ENCODE data around the gene OVOL1. TPM values are rescaled to one million over a fixed set of nuclear protein-coding genes. Genes with fewer than 3 reads are reported as not detected.
A peak's percentile ranks its signal among the peaks of the same experiment; 100 is the strongest.

The OVOL1 gene
- total and polyA plus RNA-seq, 4 experiments from 2014 or later, result not detected

DNA sequence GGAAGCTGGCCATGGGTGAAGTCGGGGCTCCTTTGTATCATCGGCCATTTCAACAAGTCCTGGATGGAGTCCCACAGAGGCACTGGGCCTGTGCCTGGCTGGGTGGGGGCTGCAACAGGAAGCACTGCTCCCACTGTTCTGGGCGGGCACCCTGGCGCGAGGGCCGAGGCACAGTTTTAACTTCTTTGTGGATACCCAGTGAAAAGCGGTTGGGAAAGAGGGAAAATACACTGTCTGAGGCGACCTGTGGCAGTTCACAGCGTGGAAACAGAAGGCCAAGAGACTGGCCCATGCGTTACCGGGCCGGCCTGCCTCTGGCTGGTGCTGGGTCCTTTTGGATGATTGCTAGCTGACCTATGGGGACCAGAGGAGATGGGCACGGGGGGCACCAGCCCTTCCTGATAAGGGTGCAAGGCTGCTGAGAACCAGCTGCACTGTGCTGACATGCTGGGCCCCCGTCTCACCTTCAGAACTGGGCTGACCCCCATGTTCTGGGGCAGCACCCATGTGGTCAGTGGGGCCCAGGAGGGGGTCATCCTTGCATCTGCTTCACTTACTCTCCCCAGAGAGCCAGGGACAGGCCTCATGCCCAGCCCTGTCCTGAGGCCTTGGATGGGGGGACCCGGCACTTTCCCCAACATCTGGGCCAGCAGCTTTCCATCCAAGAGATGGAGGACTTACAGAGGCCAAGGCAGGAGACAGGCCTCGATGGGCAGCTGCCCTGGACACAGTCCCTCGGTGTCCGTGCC is 4.2 kb downstream of the OVOL1 start:
- ChIA-PET CTCF (ENCODE audit: partially characterized antibody) (interaction anchor here (0.8 to 4.0 kb wide), 2 partner anchors 11 to 26 kb away, joined by 4 to 20 read pairs; partner anchors contain the start of gene AP5B1), POLR2A (ENCODE audit: partially characterized antibody) (interaction anchor here (2.3 kb wide), 1 partner anchor 11 kb away, joined by 14 read pairs; the partner anchor contains the start of gene AP5B1)
- H3K27ac ChIP-seq (ENCODE audit: low read depth, low read length), result no peak overlapping the region
- H3K9me3 ChIP-seq (ENCODE audit: control insufficient read depth in 1 of 2, low read length in 2 of 2), result no peaks in the 10 kb centered on the region
- no peak overlapping the region for H3K4me3 ChIP-seq (ENCODE audit: low read length in 2 of 2)
- H3K4me3 Mint-ChIP-seq, result peak overlapping the region in 1 of 8 donors; percentile 16
- H3K9me3 Mint-ChIP-seq, result no peaks in the 10 kb centered on the region
- intact Hi-C loops (cut with micrococcal nuclease), result no loop called here
- H3K27me3 Mint-ChIP-seq, result peaks cover 16 to 18% of the 10 kb centered on the region in 2 donors
- H3K27ac Mint-ChIP-seq, result no peak overlapping the region
- no peak for DNase-seq
- no peaks in the 10 kb centered on the region for H3K36me3 Mint-ChIP-seq
- peaks cover 29% of the 10 kb centered on the region for H3K4me1 ChIP-seq (ENCODE audit: insufficient read depth, low read length)
- peaks cover 20% of the 10 kb centered on the region for H3K27me3 ChIP-seq (ENCODE audit: insufficient read depth, low read length)
- peaks cover 4 to 36% (median 17%) of the 10 kb centered on the region in 4 donors for H3K4me1 Mint-ChIP-seq
- H3K36me3 ChIP-seq (ENCODE audit: insufficient read depth, low read length), result no peaks in the 10 kb centered on the region

DNA sequence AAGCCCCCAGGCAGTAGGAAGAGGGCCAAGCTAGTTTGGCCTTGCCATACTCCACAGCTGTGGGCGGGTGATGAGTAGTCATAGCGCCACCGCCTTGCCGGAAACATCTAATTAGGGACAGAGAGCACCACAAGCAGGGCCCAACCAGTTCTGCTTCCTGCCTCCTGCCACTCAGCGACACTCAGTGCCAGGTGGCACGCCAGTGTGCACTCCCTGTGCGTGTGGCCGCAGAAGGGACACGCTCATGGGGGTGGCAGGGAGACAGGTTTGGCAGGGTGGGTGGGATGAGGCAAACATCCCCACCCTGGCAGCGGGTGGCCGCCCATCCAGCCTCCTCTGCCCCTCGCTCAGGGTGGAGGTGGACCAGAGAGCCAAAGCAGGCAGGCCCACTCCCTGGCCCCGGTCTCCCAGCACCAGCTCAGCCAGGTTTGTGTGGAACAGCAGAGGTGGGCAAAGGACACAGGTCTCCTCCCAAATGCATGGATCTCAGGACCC is 4.9 kb downstream of the OVOL1 start:
- Mint-ChIP-seq H3K4me1 (peaks cover 4 to 35% (median 17%) of the 10 kb centered on the region in 4 donors), H3K27me3 (peaks cover 16 to 18% of the 10 kb centered on the region in 2 donors), H3K9me3 (no peaks in the 10 kb centered on the region), H3K4me3 (peak overlapping the region in 1 of 8 donors; percentile 16), H3K36me3 (no peaks in the 10 kb centered on the region), H3K27ac (peak overlapping the region in 1 of 7 donors; percentile 48)
- Histone ChIP-seq H3K36me3 (ENCODE audit: insufficient read depth, low read length) (no peaks in the 10 kb centered on the region), H3K4me1 (ENCODE audit: insufficient read depth, low read length) (peaks cover 25% of the 10 kb centered on the region), H3K4me3 (ENCODE audit: low read length in 2 of 2) (no peak overlapping the region), H3K27me3 (ENCODE audit: insufficient read depth, low read length) (peaks cover 20% of the 10 kb centered on the region), H3K27ac (ENCODE audit: low read depth, low read length) (no peak overlapping the region), H3K9me3 (ENCODE audit: control insufficient read depth in 1 of 2, low read length in 2 of 2) (no peaks in the 10 kb centered on the region)
- POLR2A ChIA-PET (ENCODE audit: partially characterized antibody), result interaction anchor here (2.3 kb wide), 1 partner anchor 11 kb away, joined by 14 read pairs; the partner anchor contains the start of gene AP5B1
- CTCF ChIA-PET (ENCODE audit: partially characterized antibody), result interaction anchor here (1.6 to 4.0 kb wide), 2 partner anchors 12 to 26 kb away, joined by 5 to 20 read pairs; partner anchors contain the start of gene AP5B1
- peak in 4 of 5 donors; percentile 34 to 64 (median 42) for DNase-seq
- intact Hi-C loops (cut with micrococcal nuclease), result no loop called here

DNA sequence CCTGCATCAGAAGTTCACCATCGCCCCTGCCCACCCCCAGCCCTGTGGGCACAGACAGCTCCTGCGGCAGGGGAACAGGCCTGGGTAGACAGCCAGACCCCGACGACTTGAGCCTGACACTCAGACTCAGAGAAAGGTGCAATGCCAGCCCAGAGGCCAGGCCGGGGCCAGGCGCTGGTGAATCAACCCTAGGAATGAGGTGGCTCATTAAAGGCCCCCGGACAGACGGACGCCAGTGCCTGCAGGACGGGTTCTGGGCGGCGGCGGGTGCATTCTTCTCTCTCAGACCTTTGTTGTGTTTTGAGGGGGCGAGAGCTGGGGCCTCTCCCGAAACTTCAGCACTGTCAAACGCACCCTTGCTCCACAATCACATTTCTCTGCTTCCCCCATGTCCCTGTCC is 5.6 kb downstream of the OVOL1 start:
- no peaks in the 10 kb centered on the region for H3K9me3 Mint-ChIP-seq
- Histone ChIP-seq H3K27ac (ENCODE audit: low read depth, low read length) (no peak overlapping the region), H3K27me3 (ENCODE audit: insufficient read depth, low read length) (peaks cover 20% of the 10 kb centered on the region), H3K9me3 (ENCODE audit: control insufficient read depth in 1 of 2, low read length in 2 of 2) (no peaks in the 10 kb centered on the region), H3K4me3 (ENCODE audit: low read length in 2 of 2) (no peak overlapping the region), H3K36me3 (ENCODE audit: insufficient read depth, low read length) (no peaks in the 10 kb centered on the region), H3K4me1 (ENCODE audit: insufficient read depth, low read length) (peaks cover 25% of the 10 kb centered on the region)
- H3K36me3 Mint-ChIP-seq, result no peaks in the 10 kb centered on the region
- DNase-seq, result no peak
- ChIA-PET POLR2A (ENCODE audit: partially characterized antibody) (no interaction called here), CTCF (ENCODE audit: partially characterized antibody) (interaction anchor here (1.6 to 4.0 kb wide), 2 partner anchors 12 to 25 kb away, joined by 5 to 20 read pairs; partner anchors contain the start of gene AP5B1)
- intact Hi-C loops (cut with micrococcal nuclease), result no loop called here
- peak overlapping the region in 2 of 7 donors; percentile 23 to 48 for H3K27ac Mint-ChIP-seq
- H3K27me3 Mint-ChIP-seq, result peaks cover 14 to 16% of the 10 kb centered on the region in 2 donors
- H3K4me3 Mint-ChIP-seq, result no peak overlapping the region
- peaks cover 3 to 32% (median 14%) of the 10 kb centered on the region in 4 donors for H3K4me1 Mint-ChIP-seq

DNA sequence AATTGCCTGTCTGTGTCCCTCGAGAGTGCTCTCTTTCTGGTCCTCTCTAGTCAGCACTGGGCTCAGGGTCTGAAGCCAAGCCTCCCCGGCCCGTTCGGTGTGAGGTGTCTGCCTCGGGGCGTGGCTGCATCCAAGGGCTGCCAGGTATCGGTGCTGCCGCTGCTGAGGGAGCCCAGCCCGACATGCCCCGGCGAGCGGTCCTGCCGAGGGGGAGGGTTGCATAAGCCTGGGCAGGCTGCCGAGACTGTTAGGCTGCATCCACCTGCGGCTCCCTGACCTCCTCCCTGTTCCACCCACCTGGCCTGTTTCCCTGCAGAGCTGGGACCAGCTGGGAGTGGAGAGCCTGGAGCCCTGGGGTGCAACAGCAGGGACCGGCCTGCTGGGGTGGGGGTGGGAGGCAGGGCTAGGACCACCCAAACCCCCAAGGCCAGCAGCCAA is 6.3 kb downstream of the OVOL1 start:
- H3K27ac ChIP-seq (ENCODE audit: low read depth, low read length), result no peak overlapping the region
- ChIA-PET POLR2A (ENCODE audit: partially characterized antibody) (no interaction called here), CTCF (ENCODE audit: partially characterized antibody) (interaction anchor here (1.6 to 4.0 kb wide), 2 partner anchors 13 to 24 kb away, joined by 5 to 20 read pairs; partner anchors contain the start of gene AP5B1)

DNA sequence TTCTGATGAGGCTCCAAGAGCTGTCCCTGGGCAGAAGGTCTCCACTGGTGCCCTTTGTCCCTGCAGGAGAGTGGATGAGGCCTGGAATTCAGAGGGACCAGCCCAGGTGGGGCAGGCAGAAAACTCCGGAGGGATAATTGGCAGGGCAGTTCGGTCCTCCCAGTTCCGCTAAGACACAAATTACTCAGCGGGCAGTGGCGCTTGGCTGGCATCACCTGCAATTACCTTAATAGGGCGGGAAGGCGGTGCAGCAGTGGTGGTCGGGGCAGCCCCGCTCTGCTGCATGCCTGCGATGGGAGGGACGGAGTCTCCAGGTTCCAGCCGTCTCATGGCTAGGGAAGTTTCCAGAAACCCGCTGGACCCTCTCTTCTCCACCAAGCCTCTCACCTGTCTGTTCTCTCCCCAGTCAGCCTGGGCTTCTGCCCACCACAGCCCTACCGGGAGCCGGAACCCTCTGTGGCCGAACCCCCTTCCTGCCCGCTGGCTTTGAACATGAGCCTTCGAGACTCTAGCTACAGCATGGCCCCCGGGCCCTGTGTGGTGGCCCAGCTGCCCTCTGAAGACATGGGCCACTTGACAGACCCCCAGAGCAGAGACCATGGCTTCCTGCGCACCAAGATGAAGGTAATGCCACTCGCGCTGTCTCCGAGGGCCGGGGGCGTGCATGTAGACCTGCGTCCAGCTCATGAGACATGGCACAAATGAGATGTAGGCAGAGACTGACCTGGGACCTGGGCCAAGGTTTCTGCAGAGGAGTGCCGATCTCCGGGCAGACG is 7.0 kb downstream of the OVOL1 start:
- DNase-seq, result no peak
- intact Hi-C loops (cut with micrococcal nuclease), result no loop called here
- Mint-ChIP-seq H3K27ac (peak overlapping the region in 1 of 7 donors; percentile 41), H3K4me1 (peaks cover 0 to 21% (median 7%) of the 10 kb centered on the region in 4 donors), H3K9me3 (no peaks in the 10 kb centered on the region), H3K4me3 (no peak overlapping the region), H3K36me3 (no peaks in the 10 kb centered on the region), H3K27me3 (peaks cover 13 to 14% of the 10 kb centered on the region in 2 donors)
- Histone ChIP-seq H3K4me3 (ENCODE audit: low read length in 2 of 2) (no peak overlapping the region), H3K27me3 (ENCODE audit: insufficient read depth, low read length) (peaks cover 7% of the 10 kb centered on the region), H3K36me3 (ENCODE audit: insufficient read depth, low read length) (no peaks in the 10 kb centered on the region), H3K9me3 (ENCODE audit: control insufficient read depth in 1 of 2, low read length in 2 of 2) (no peaks in the 10 kb centered on the region), H3K4me1 (ENCODE audit: insufficient read depth, low read length) (peaks cover 13% of the 10 kb centered on the region), H3K27ac (ENCODE audit: low read depth, low read length) (no peak overlapping the region)
- ChIA-PET CTCF (ENCODE audit: partially characterized antibody) (interaction anchor here (4.0 kb wide), 1 partner anchor 14 kb away, joined by 20 read pairs; the partner anchor contains the start of gene AP5B1), POLR2A (ENCODE audit: partially characterized antibody) (no interaction called here)

More for the DNA sequence above, 6.3 kb downstream of the OVOL1 start:
- DNase-seq, result no peak
- no peak overlapping the region for H3K4me3 Mint-ChIP-seq
- Histone ChIP-seq H3K36me3 (ENCODE audit: insufficient read depth, low read length) (no peaks in the 10 kb centered on the region), H3K27me3 (ENCODE audit: insufficient read depth, low read length) (peaks cover 14% of the 10 kb centered on the region), H3K9me3 (ENCODE audit: control insufficient read depth in 1 of 2, low read length in 2 of 2) (no peaks in the 10 kb centered on the region), H3K4me3 (ENCODE audit: low read length in 2 of 2) (no peak overlapping the region), H3K4me1 (ENCODE audit: insufficient read depth, low read length) (peaks cover 19% of the 10 kb centered on the region)
- no peaks in the 10 kb centered on the region for H3K36me3 Mint-ChIP-seq
- no peaks in the 10 kb centered on the region for H3K9me3 Mint-ChIP-seq
- H3K27ac Mint-ChIP-seq, result no peak overlapping the region
- intact Hi-C loops (cut with micrococcal nuclease), result no loop called here
- peaks cover under 1 to 28% (median 10%) of the 10 kb centered on the region in 4 donors for H3K4me1 Mint-ChIP-seq
- H3K27me3 Mint-ChIP-seq, result peaks cover 12 to 13% of the 10 kb centered on the region in 2 donors

DNA sequence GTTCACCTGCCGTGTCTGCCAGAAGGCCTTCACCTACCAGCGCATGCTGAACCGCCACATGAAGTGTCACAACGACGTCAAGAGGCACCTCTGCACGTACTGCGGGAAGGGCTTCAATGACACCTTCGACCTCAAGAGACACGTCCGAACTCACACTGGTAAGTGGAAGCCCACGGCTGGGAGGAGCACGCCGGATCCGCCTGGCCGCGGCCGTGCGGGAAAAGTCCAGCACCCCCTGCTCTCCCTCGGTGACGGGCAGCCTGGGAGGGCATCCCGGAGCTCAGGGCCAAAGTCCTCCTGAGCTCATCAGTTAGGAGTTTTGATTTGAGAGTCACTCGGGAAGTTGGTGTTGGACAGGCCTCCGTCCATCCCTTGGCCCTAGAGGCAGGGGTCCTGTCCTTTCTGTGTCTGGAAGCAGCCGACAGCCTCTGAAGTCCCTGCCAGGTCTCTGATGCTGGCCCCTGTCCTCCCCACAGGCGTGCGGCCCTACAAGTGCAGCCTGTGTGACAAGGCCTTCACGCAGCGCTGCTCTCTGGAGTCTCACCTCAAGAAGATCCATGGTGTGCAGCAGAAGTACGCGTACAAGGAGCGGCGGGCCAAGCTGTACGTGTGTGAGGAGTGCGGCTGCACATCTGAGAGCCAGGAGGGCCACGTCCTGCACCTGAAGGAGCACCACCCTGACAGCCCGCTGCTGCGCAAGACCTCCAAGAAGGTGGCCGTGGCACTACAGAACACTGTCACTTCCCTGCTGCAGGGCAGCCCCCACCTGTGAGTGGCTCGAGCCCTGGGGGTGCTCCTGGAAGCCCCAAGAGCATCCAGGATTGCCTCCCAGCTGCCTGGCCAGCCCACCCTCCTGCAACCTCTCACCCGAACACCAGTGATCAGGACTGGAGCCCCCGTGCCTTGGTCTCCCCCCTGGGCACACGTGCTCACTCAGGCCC is 8.0 kb downstream of the OVOL1 start:
- Mint-ChIP-seq H3K27ac (no peak overlapping the region), H3K9me3 (peaks cover 0 to 1% (median 0%) of the 10 kb centered on the region in 8 donors), H3K4me1 (peaks cover 0 to 17% (median 7%) of the 10 kb centered on the region in 4 donors), H3K4me3 (no peak overlapping the region), H3K27me3 (peaks cover 13% of the 10 kb centered on the region in 2 donors), H3K36me3 (no peaks in the 10 kb centered on the region)
- POLR2A ChIA-PET (ENCODE audit: partially characterized antibody), result no interaction called here
- Histone ChIP-seq H3K4me3 (ENCODE audit: low read length in 2 of 2) (no peak overlapping the region), H3K9me3 (ENCODE audit: control insufficient read depth in 1 of 2, low read length in 2 of 2) (no peaks in the 10 kb centered on the region), H3K36me3 (ENCODE audit: insufficient read depth, low read length) (no peaks in the 10 kb centered on the region), H3K4me1 (ENCODE audit: insufficient read depth, low read length) (peaks cover 13% of the 10 kb centered on the region), H3K27me3 (ENCODE audit: insufficient read depth, low read length) (no peaks in the 10 kb centered on the region), H3K27ac (ENCODE audit: low read depth, low read length) (no peak overlapping the region)
- intact Hi-C loops (cut with micrococcal nuclease), result no loop called here
- CTCF ChIA-PET (ENCODE audit: partially characterized antibody), result no interaction called here
- no peak for DNase-seq
